C4-2B (cell line): ENCODE results near the gene LLPH.

Experiments
- CTCF ChIP-seq: fragments of 450-650 bp; conservative IDR thresholded peaks from 2 replicates; pipeline ENCODE4 v1.5.1; 2017; ENCODE audit warnings: mild to moderate bottlenecking
- ZFX ChIP-seq: fragments of 450-650 bp; IDR thresholded peaks from 2 replicates; pipeline ENCODE4 v1.6.1; 2017

GRCh38 chr12:66142826-66143225 is 12.3 kb upstream of the LLPH start:
- TF ChIP-seq CTCF = no peak
- no peak for TF ChIP-seq ZFX
